HG03460 (cell line): ENCODE results near the gene MPHOSPH9.
"Not testable (repeated sequence)": the region's sequence is repeated elsewhere in the genome, so short reads cannot be mapped to it uniquely, and the experiment has no call there.

Experiments used
- ATAC-seq: cut with Tn5 transposase; IDR thresholded peaks from one replicate; pipeline ENCODE4 v1.9.1; 2021; ENCODE audit not compliant: unreplicated experiment

MPHOSPH9 gene

GRCh38 chr12:123227581-123228258 lies 5.2 kb downstream of the MPHOSPH9 start:
- ATAC-seq = no peak

- ATAC-seq = no peak
These were observed 7.5 kb downstream of the MPHOSPH9 start for GRCh38 chr12:123225443-123225842.

GRCh38 chr12:123223241-123223668 lies 9.7 kb downstream of the MPHOSPH9 start:
- no peak for ATAC-seq

- not testable (repeated sequence) for ATAC-seq
These were observed 25.1 kb downstream of the MPHOSPH9 start for GRCh38 chr12:123207815-123208214.

GRCh38 chr12:123206794-123207193 lies 26.1 kb downstream of the MPHOSPH9 start:
- not testable (repeated sequence) for ATAC-seq

GRCh38 chr12:123200414-123200813 lies 32.5 kb downstream of the MPHOSPH9 start:
- ATAC-seq = no peak

GRCh38 chr12:123199936-123200335 lies 33.0 kb downstream of the MPHOSPH9 start:
- ATAC-seq = no peak

- no peak for ATAC-seq
These were observed 45.3 kb downstream of the MPHOSPH9 start for GRCh38 chr12:123187637-123188036.

GRCh38 chr12:123180171-123180570 lies 52.8 kb downstream of the MPHOSPH9 start:
- ATAC-seq = no peak

- ATAC-seq = no peak
These were observed 61.0 kb downstream of the MPHOSPH9 start for GRCh38 chr12:123171967-123172366.

GRCh38 chr12:123167329-123167728 lies 65.6 kb downstream of the MPHOSPH9 start:
- ATAC-seq = no peak

- no peak for ATAC-seq
These were observed 67.4 kb downstream of the MPHOSPH9 start for GRCh38 chr12:123165537-123165936.

- ATAC-seq = no peak
These were observed 68.2 kb downstream of the MPHOSPH9 start for GRCh38 chr12:123164710-123165261.

GRCh38 chr12:123164222-123164621 lies 68.7 kb downstream of the MPHOSPH9 start:
- no peak for ATAC-seq

GRCh38 chr12:123163227-123163626 lies 69.7 kb downstream of the MPHOSPH9 start:
- ATAC-seq = no peak

GRCh38 chr12:123160801-123161487 lies 72.0 kb downstream of the MPHOSPH9 start:
- no peak for ATAC-seq

- no peak for ATAC-seq
These were observed 79.0 kb downstream of the MPHOSPH9 start for GRCh38 chr12:123153906-123154305.

- no peak for ATAC-seq
These were observed 80.1 kb downstream of the MPHOSPH9 start for GRCh38 chr12:123152833-123153232.

GRCh38 chr12:123151457-123152454 lies 81.2 kb downstream of the MPHOSPH9 start:
- no peak for ATAC-seq

GRCh38 chr12:123150744-123151456 lies 82.0 kb downstream of the MPHOSPH9 start, which contains the start of gene PITPNM2:
TSS of gene PITPNM2 (minus strand) at chr12:123151090. CDS start at chr12:123034590, 116,500 bp downstream.
- ATAC-seq = peak; percentile 58
